Activated CD4-positive, alpha-beta T cell treated with anti-CD3 and anti-CD28 coated beads for 4 hours (primary cell): ENCODE data around the gene PLCB2.
A peak's percentile ranks its signal among the peaks of the same experiment; 100 is the strongest.

Experiments
- DNase-seq, 2 donors: peaks; one replicate each; pipeline ENCODE4 v3.0.0-alpha.2; 2020

PLCB2 gene

DNA sequence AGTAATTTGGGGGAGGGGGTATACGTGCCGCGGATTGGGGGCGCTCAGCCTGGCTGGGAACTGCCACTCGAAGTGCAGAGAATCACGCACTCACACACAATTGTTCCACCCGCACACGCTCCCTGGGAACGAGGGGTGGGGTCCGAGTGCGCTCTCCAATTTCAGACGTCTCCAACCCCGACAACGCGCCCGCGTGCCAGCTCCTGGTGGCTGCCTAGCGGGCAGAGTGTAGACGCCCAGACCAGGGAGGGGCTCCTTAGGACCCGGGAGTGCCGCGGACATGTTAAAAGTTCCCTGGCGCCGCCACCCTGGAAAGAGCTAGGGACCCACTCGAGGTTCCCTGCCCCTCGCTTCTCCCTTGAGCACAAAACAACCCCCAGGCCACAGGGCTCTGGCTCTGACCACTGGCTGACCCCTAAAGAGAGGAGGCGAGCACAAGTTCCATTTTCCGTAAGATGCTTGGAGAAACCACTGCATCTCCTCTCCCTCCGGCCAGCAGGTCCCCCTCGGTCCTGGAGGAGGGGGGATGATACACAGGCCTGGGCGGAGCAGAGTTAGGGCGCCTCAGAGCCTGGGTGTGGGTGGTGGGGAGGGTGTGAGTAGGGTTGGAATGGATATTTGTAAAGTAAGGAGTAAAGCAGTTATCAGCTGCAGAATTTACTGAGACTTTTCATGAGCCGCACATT, 24.0 kb downstream of the PLCB2 start:
- no peak for DNase-seq

DNA sequence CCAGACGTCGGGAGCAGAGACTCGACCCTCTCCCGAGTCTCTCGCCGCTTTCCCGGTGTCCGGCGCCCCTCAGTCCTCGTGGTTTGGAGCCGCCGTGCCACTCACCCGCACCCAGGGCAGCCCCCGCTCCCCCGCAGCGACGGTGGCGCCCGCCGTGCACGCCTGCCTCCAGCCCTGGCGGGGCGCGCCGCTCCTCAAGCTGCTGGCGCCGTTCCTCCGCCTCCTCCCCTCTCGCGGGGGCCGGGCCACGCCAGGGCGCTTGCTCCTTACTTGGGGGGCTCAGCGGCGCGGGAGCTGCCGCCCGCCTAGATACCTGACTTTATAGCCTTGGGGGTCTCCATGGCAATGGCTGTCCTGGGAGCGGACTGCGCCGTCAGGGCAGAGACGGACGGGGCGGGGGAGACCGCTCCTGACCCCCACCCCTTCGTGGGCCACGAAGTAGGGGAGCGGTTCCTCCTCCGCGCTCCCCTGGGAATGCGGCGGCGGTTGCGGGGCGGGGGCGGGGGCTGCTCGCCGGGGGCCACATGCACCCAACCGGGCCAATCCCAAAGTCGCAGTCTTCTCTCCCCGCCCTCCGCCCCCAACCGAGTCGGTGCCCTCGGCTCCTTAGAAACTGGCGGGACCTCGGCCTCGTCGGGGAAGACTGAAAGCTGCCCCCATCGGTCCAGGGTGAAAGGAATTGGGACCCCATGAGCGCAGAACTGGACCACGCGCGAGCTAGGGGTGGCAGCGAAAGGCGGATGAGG, 24.7 kb downstream of the PLCB2 start, which contains the start of gene ANKRD63:
ANKRD63 (minus strand) TSS at position 196 of the 746 bp plus-strand sequence. CDS start 478 bp downstream, outside the sequence.
- DNase-seq, result peak; percentile 23 to 43

DNA sequence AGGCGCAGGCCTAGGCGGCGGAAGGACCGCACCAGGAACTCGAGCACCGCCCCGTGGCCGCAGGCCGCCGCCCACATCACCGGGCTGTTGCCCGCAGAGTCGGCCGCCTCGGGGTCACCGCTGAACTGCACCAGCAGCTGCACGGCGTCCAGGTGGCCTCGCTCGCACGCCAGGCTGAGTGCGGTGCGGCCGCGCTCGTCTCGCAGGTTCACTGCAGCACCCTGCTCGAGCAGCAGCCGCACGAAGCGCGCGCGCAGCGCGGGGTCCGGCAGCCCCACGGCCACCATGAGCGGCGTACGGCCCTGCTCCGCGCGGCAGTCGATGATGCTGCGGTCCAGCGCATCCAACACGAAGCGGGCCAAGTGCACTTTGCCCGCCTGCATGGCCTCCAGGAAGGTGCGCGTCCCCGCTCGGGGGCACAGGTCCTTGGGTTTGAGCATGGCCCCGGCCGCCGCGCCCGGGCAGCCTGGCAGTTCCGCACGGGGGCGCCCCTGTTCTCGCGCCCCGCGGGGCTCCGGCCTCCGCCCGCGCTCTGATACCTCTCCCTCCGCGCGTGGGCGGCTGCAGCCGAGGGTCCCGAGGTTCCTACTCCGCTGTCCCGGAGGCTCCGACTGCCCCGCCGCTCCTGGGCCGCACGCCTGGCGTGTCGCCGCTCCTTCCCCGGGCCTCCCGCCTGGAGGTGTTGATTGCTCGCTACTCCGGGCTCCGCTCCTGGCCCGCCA, 25.4 kb downstream of the PLCB2 start:
- DNase-seq, result peak; percentile 40

DNA sequence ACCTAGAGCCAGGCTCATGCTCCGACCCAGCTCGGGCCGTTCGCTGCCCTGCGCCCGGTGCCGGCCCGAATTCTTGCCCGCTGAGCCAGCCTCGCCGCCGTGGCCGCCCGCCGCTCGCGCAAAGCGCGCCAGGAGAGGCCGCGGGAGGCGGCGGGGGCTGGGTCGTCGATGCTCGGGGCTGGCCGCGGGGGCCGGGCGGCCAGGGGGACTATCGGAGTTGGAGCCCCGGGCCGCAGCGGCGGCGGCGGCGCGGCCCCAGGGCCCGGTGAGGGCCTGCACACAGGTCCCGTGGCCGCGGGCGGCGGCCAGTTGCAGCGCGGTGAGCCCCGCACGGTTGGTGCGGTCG, 26.0 kb downstream of the PLCB2 start:
- DNase-seq, result no peak

DNA sequence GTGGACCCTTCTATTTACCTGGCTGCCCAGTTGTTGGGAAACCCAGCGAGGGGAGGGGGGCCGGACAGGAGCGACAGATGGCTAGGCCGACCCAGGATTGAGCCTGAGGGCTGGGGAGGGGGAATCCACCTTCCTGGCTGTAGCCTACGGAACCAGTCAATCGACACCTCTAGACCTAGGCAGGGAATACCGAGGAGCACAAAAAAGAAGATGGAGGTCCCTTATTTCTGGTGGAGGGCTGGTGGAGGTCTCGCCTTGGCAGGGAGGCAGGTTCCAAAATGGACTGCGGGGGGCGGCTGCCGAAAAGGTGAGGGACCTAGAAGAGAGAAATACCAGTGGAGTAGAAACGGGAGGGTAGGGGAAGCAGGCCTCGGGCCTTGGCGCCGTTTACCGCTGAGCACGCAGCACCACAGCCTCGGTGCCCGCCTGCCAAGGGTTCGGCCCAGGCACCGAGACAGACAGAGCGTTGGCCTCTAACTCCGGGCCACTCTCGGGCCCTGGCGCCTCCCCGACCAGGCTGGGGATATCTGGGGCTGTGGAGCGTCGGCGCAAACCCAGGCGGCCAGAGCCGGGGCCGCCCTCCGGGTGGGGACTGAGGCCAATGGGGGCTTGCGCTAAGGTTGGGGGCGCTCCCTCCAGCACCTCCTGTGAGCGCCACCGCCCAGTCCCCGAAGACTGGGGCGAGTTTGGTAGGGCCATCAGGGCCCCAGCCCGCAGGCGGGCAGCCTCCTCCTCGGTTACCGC, 26.5 kb downstream of the PLCB2 start:
- no peak for DNase-seq

DNA sequence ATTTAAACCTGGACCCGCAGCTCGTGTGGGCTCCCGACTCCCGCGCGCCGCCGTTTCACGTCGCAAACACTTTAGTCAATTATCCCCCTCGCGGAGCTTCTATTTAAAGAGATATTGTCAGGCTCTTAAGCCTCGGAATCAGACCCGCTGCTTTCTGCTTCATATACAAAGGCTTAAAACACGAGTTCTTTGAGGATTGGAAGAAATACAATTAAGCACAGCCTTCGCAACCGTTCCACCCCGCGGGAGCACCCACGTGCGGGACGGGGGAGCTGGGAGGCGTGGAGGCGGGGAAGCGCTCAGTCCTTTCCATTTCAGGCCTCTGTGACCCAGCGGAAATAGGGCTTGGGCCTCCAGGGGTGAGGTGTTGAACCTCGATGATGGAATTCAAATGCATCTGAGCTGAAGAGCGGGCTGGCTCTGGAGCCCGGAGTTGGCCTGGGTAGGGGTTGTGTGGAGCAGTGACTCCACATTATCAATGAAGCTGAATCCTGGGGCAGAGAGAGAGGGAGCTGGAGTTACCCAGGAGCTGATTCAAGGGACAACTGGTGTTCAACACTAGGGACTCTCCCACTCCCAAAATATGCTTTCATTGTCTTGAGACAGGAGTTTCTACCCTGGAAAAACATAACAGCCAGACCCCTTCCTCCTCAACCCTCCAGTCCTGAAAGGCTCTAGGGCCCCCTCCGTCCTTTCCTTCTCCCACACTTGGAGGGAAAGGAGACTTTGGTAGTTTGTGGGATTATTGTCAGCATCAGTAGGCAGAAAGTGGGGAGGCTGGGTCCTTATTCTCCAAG, 27.3 kb downstream of the PLCB2 start:
- DNase-seq, result no peak

DNA sequence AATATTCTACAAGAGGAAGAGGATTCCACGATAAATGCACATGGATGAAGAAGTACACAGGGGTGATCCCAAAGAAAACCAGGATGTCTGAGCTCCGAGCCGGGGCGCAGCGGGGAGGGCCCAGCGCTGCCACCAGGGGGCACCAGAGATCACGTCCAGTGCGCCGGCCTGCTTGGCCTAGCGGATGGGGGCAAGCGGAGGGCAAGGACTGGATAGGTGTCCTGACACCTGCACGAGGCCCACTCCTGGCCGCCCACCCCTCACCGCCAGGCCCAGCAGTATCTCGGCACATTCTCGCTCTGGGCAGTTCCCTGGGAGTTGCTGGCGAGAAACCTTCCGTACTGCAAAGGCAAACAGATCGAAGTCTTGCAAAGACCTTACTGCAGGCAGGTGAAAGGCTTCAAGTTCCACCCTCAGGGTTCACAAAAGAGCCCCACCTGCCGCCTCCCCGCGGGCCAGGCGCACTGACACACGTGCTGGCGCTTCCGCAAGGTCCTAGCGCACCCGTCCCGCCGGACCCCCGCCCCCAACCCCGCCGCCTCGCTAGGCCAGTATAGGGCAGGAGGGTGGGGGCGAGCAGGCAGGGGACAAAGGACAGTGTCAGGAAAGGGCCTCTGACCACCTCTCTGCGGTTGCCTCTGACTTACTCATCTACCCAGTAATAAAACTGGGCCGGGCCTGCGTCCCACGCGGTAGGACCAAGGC, 28.1 kb downstream of the PLCB2 start:
- peak; percentile 60 to 70 for DNase-seq

DNA sequence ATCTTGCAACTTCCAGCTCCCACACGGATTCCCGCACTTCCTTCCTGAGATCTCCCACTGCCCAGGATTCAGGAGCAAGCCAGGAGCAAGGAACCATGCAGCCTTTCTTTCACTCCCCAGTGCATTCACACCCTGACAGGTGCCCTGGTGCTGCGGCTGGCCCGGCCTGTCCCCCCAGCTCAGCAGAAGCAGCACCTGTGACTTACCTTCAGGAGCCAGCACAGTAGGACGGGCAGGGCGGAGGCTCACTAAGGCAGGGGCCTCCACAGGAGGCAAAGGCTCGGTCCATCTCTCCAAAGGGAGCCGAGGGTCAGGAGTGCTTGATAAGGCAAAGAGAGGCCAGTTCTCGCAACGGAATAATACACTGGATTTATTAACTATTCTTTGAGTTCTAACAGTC, 29.7 kb downstream of the PLCB2 start:
- no peak for DNase-seq

DNA sequence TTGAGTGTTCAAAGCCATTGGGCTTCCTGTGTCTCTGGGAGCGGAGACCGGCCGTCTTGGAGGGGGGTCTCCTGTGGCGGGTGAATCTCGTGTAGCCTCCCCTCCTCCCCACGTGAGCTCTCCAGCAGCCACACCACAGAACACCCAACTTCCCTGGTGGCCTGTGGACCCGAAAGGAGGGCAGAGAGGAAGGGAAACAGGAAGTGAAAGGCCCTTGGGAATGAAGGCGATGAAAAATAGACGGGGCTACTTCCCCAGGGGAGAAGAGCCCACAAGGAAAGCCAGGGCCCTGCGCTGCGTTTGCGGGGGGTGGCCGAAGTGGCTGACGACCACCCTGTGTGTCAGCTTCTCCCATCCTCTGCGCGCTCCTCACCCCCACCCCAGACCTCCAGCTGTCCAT, 30.3 kb downstream of the PLCB2 start:
- no peak for DNase-seq

DNA sequence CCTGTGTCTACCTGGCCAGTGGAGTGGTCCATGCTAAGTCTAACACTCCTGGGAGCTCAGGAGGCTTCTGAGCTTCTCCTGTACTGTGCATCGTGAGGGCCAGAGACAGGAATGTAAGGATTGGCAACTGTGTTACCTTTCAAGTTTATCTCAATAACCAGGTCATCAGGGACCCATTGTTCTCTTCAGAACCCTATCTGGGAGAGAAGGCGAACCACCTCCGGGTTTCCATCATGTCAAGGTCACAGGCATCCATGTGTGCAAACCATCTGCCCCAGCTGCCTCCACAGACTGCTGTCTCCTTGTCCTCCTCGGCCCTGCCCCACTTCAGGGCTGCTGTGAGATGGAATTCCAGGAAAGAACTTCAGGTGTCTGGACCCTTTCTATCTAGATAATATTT, 30.8 kb downstream of the PLCB2 start:
- no peak for DNase-seq

DNA sequence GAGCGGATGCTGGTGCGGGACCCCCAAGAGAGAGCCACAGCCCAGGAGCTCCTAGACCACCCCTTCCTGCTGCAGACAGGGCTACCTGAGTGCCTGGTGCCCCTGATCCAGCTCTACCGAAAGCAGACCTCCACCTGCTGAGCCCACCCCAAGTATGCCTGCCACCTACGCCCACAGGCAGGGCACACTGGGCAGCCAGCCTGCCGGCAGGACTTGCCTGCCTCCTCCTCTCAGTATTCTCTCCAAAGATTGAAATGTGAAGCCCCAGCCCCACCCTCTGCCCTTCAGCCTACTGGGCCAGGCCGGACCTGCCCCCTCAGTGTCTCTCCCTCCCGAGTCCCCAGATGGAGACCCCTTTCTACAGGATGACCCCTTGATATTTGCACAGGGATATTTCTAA, 31.8 kb downstream of the PLCB2 start:
- no peak for DNase-seq

DNA sequence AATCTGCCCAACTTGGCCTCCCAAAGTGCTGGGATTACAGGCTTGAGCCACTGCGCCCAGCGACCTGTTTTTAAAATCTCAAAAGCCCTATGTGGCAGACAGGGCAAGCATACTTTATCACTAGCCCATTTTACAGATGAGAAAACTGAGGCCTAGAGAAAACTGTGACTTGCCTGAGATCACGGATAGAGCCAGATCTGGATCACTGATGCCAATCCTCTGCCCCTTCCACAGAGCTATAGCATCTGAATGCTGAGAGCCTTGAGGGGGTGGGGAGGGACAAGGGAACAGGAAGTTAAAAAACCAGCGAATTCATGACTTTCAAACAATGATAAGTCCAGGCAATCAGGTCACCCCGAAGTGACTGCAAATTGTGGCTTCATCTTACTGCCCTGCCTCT, 32.2 kb downstream of the PLCB2 start:
- no peak for DNase-seq

DNA sequence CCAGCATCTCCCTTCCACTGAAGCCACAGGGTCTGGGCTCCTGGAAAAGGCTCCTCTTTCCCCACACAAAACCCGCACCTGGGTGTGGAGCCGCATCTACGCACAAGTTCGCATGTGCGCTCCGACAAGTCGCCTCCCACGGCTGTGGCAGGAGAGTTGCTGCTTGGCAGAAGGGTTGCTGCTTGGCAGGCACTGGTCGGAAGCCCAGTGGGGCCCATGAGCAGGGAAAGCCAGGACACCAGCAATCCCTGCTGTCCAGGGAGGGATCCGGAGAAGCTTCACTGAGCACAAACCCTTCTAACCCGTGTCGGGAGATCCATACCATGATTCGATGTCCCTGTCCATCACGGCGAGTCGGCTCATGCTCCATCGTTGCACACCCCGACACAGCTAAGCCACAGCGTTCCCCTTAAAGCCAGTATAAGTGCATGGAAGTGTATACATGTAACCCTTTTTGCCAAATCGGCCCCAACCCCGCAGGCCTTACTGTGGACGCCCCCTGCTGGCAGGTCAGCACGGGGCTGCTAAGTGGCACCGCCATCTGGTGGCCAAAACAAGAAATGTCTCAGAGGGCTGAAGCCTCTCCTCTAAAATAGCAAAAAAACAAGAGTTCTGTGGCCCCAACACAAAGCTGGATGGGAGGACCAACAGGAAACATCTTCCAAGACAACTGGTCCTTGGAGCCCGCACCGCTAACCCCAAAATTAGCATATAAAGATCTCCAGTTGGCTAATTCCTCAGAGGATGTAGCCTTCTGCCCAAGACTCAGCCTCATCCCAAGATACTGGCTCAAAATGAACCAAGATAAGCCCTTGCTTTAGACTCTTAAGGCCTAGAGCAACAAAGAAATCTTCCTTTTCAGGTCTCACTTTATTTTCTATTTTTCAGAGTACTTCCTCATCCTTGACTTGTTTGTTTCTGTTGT, 33.1 kb downstream of the PLCB2 start:
- DNase-seq, result peak; percentile 87 to 90

DNA sequence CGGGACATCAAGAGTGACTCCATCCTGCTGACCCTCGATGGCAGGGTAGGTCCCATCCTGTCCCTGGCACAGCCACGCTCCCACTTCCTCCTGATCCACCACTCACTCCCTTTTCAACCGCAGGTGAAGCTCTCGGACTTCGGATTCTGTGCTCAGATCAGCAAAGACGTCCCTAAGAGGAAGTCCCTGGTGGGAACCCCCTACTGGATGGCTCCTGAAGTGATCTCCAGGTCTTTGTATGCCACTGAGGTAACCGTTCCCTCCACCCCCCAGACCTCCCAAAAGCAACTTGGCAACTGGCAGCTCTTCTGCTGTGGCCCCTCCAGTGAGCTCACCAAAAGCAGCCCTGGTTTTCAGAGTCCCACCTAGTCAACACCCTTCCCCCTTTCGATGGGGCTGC, 34.3 kb downstream of the PLCB2 start:
- no peak for DNase-seq

DNA sequence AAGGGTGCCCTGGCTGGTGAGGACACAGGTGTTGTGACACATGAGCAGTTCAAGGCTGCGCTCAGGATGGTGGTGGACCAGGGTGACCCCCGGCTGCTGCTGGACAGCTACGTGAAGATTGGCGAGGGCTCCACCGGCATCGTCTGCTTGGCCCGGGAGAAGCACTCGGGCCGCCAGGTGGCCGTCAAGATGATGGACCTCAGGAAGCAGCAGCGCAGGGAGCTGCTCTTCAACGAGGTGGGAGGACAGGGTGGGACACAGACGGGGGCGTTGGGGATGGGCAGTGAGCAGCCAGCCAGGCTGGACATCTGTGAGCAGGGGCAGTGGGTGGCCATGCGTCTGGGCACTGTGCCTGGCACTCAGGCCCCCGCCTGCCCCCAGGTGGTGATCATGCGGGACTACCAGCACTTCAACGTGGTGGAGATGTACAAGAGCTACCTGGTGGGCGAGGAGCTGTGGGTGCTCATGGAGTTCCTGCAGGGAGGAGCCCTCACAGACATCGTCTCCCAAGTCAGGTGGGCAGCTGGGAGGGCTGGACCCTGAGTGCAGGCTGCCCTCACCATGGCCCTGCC, 35.2 kb downstream of the PLCB2 start:
- DNase-seq, result no peak

DNA sequence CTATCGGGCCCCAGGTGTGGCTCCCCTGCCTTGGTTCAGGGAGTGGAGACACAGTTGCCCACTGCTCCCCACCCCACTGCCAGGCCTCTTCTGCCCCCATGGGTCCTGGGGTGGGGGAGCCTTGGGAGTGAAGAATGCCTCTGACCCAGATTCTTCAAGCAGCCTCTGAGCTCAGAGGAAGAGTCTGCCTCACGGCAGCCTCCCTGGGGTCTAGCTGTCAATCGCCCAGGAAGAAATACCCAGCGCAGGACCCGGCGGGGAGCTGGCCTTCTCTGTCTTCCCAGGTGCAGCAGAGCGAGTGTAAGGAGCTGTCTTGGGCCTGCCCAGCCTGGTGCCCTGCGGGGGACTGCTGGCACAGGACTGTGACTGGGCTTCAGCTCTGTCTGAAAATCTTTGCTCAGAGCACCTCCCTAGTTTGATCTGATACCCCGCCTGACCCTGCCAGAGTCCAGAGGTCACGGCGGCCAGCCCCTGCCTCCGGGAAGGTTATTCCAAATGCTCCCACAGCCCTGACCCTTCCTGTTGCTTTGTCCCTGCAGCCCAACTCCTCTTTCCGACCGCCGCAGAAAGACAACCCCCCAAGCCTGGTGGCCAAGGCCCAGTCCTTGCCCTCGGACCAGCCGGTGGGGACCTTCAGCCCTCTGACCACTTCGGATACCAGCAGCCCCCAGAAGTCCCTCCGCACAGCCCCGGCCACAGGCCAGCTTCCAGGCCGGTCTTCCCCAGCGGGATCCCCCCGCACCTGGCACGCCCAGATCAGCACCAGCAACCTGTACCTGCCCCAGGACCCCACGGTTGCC, 35.9 kb downstream of the PLCB2 start:
- DNase-seq, result no peak

DNA sequence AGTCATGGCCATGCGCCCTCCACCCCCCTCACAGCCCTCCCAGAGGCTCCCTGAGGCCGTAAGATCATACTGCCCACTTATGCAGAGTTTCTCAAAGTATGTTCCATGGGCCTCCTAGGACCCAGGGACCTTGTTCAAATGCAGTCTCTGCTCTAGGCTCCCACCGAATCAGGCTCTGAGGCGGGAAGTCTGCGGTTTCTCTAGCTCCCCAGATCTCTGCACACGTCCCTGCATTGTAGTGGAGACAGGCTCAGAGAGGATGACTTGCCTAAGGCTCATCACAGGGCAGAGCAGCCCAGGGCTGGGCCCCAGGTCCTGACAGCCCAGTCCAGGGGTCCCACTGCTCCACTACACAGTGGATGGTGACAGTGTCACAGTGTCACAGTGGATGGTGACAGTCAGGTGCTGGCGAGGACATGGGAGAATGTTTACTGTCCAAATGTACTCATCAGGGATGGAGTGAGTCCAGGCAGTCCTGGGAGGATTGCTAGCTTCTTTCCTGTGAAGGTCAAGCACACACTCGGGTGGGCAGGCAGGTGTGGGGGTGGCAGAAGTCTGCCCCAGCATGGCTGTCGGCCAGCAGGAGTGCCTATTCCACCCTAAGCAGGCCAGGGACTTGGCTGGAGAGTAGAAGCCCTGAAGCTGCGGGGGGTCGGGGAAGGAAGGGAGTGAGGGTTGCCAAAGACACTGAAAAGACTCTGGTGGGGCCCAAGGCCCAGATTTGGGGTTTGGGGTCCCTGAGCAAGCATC, 37.3 kb downstream of the PLCB2 start:
- DNase-seq, result no peak

DNA sequence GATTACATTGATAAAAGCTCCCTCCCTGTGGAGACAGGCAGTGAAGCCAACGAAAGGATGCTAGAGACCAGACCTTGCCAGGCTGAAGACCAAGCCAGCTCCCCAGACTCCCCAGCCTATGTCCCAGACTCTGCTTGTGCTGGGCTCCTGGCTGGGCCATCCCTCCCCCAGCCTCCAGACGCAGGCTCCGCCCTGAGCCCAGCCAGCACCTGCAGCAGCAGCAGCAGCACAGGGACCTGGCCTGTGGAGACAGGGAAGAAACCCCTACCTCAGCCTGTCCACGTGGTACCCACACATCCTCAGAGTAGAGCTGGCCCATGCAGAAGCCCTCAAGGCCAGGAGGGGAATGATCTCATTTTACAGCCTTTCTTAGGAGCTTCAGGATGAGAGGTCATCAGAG, 38.1 kb downstream of the PLCB2 start:
- DNase-seq, result no peak

DNA sequence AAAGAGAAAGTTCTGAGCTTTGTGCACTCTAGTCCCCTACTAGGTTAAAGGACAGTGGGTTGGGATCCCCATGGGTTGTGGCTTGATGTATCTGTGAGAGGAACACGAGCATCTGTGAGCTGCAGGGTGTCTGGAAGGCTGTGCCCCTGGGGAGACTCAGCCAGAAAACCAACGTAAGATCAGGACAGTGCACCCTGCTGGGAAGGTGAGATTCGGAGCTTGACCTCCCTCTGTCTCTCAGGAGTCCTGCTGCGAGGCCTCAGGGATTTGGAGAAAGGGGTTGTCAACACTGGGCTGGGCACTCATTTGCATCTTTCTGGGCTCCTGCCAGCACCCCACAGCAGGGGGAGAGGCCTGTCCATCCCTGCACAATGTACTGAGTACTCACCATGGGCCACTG, 40.1 kb downstream of the PLCB2 start:
- no peak for DNase-seq
